ENCODE results near the gene MACROD1.

Gene MACROD1

GRCh38 chr11:64206457-64207255 lies 40.7 kb upstream of the MACROD1 start, which contains the start of gene FERMT3:
FERMT3 (plus strand) TSS chr11:64206721; CDS start chr11:64207365, 644 bp downstream.
- Histone ChIP-seq H3K27ac (peak within 1 kb of the TSS; percentile 99), H3K4me3 (peak within 1 kb of the TSS; percentile 94), H3K4me1 (peaks cover 61% of the 10 kb centered on the region), H3K9me3 (no peaks in the 10 kb centered on the region), H3K9ac (peak within 1 kb of the TSS; percentile 98), H4K20me1 (peaks cover 62% of the 10 kb centered on the region), H3K36me3 (peaks cover 39% of the 10 kb centered on the region), H3K27me3 (no peaks in the 10 kb centered on the region), H3K4me2 (peak within 1 kb of the TSS; percentile 97)
- TF ChIP-seq Cebpa-rat (IDR thresholded peaks at IDR 0.05): no peak

DNA sequence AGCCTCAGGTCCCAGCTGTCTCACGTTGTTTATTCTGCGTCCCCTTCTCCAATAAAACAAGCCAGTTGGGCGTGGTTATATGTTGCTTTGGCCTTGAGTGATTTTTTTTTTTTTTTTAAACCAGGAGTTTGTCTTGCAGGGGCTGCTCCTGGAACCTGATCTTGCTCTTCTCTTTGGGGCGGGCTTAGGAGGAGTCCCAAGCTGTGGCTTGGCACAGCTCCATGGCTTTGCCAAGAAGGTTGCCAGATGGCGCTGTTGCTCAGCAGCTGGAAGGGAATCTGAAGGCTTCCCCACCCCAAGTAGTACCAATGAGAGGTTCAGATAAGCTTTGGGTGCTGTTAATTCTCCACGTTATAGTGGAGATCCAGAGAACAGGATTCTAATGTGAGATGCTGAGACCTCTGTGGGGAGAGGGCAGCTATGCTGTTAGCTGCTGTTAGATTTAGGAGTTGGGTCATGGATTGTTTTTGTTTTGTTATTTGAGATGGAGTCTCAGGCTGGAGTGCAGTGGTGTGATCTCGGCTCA lies 38.6 kb upstream of the MACROD1 start:
- Histone ChIP-seq H3K27ac (peak overlapping the region; percentile 99), H3K9ac (peak overlapping the region; percentile 98), H3K36me3 (peaks cover 19% of the 10 kb centered on the region), H4K20me1 (peaks cover 66% of the 10 kb centered on the region), H3K4me2 (peak overlapping the region; percentile 97), H3K4me1 (peaks cover 46% of the 10 kb centered on the region), H3K27me3 (no peaks in the 10 kb centered on the region), H3K9me3 (no peaks in the 10 kb centered on the region), H3K4me3 (peak overlapping the region; percentile 94)
- no peak for TF ChIP-seq Cebpa-rat (IDR thresholded peaks at IDR 0.05)

- Histone ChIP-seq H3K9me3 (no peaks in the 10 kb centered on the region), H3K36me3 (peaks cover 14% of the 10 kb centered on the region), H3K27me3 (no peaks in the 10 kb centered on the region), H3K27ac (no peak overlapping the region), H3K4me2 (peak overlapping the region; percentile 97), H3K4me1 (peaks cover 41% of the 10 kb centered on the region), H4K20me1 (peaks cover 61% of the 10 kb centered on the region), H3K4me3 (no peak overlapping the region), H3K9ac (no peak overlapping the region)
- TF ChIP-seq Cebpa-rat (IDR thresholded peaks at IDR 0.05): no peak
Measured at GRCh38 chr11:64204080-64204440, 38.1 kb upstream of the MACROD1 start.

DNA sequence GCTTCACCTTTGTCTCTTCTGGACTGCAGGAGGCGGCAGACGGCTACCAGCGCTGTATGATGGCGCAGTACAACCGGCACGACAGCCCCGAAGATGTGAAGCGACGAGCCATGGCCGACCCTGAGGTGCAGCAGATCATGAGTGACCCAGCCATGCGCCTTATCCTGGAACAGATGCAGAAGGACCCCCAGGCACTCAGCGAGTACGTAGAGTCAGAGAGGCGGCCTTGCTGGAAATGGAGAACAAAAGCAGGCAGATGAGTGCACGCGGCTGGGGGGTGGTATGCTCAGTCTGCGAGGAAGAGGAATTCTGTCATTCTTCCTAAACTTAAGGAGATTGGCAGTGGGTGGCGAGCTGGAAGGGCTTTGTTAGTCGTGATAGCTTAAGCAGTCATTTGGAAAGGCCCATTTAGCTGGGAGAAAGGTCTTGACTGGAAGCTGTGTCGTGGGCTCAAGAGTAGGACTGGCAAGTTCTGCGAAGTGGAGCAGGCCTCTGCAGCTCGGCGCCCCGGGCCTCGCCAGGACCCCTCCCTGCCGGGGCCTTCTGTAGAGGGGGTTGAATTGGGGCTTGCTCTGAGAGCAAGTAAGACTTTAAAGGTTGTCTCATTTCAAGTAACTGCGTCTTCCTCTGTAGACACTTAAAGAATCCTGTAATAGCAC lies 37.6 kb upstream of the MACROD1 start:
- no peak for TF ChIP-seq Cebpa-rat (IDR thresholded peaks at IDR 0.05)
- H3K27ac ChIP-seq: no peak overlapping the region
- no peak overlapping the region for H3K4me2 ChIP-seq
- H4K20me1 ChIP-seq: peaks cover 56% of the 10 kb centered on the region
- no peak overlapping the region for H3K9ac ChIP-seq
- no peaks in the 10 kb centered on the region for H3K27me3 ChIP-seq
- peaks cover 36% of the 10 kb centered on the region for H3K4me1 ChIP-seq
- peaks cover 9% of the 10 kb centered on the region for H3K36me3 ChIP-seq
- H3K9me3 ChIP-seq: no peaks in the 10 kb centered on the region
- H3K4me3 ChIP-seq: no peak overlapping the region

DNA sequence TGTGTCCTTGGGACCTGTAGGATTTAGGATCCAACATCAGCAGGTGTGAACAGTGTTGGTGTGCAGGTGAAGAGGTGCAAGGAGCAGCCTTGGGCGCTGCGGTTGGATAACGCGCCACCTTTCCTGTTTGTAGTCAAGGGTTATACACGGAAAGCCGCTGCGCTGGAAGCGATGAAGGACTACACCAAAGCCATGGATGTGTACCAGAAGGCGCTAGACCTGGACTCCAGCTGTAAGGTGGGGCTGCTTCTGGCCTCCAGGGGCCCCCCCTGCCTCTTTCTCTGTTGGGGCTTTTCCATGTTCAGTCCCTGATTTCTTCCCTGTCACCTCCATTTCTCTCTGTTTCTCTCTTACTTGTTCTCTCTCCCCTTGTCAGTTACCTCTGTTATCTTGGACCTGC lies 37.1 kb upstream of the MACROD1 start:
- no peak overlapping the region for H3K4me3 ChIP-seq
- H3K36me3 ChIP-seq: peaks cover 5% of the 10 kb centered on the region
- peaks cover 31% of the 10 kb centered on the region for H3K4me1 ChIP-seq
- H3K9me3 ChIP-seq: no peaks in the 10 kb centered on the region
- TF ChIP-seq Cebpa-rat (IDR thresholded peaks at IDR 0.05): no peak
- no peak overlapping the region for H3K4me2 ChIP-seq
- H3K27me3 ChIP-seq: no peaks in the 10 kb centered on the region
- H3K27ac ChIP-seq: no peak overlapping the region
- peaks cover 51% of the 10 kb centered on the region for H4K20me1 ChIP-seq
- H3K9ac ChIP-seq: peak overlapping the region; percentile 40; the same call in 1 of the 2 replicates

DNA sequence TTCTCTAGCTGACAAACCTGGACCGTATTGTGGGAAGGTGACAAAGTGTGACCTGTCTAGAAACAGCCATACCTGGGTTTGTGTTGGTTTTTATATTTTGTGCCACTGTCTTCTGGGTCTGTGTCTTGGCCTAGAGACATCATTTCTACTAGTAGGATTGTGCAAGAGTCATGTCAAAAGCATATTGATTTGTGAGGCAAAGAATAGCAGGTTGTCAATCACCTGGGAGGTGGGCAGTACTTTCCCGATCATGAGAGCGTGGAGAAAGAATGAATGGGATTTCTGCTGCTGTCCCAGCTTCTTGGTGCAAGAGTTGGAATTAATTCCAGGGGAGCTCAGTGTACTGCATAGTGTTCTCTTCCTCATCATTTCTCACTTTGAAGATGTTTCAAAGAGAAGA lies 35.6 kb upstream of the MACROD1 start:
- Histone ChIP-seq H3K4me3 (no peak overlapping the region), H4K20me1 (peaks cover 48% of the 10 kb centered on the region), H3K36me3 (peaks cover 5% of the 10 kb centered on the region), H3K9me3 (no peaks in the 10 kb centered on the region), H3K27ac (no peak overlapping the region), H3K4me1 (peaks cover 29% of the 10 kb centered on the region), H3K27me3 (no peaks in the 10 kb centered on the region), H3K4me2 (no peak overlapping the region), H3K9ac (no peak overlapping the region)
- no peak for TF ChIP-seq Cebpa-rat (IDR thresholded peaks at IDR 0.05)

DNA sequence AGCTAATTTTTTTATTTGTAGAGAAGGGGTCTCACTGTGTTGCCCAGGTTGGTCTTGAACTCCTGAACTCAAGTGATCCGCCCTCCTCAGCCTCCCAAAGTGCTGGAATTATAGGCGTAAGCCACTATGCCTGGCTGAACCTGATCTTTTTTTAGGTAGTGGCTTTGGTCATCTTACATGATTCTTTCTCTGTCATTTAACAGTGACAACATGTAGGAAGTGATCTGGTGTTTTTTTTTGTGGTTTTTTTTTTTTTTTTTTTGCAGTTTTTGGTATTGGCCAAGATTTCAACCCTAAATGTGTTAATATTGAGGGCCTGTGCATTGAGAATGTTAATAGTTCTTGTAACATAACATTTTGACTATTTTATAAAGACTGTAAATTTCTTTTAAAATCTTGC lies 32.6 kb upstream of the MACROD1 start:
- Histone ChIP-seq H3K27ac (no peak overlapping the region), H4K20me1 (peaks cover 39% of the 10 kb centered on the region), H3K4me1 (peaks cover 6% of the 10 kb centered on the region; the same call in 1 of the 2 replicates), H3K36me3 (no peaks in the 10 kb centered on the region; the same call in none of the 2 replicates), H3K4me2 (no peak overlapping the region), H3K9me3 (no peaks in the 10 kb centered on the region), H3K9ac (no peak overlapping the region), H3K4me3 (no peak overlapping the region), H3K27me3 (no peaks in the 10 kb centered on the region)
- TF ChIP-seq Cebpa-rat (IDR thresholded peaks at IDR 0.05): no peak

DNA sequence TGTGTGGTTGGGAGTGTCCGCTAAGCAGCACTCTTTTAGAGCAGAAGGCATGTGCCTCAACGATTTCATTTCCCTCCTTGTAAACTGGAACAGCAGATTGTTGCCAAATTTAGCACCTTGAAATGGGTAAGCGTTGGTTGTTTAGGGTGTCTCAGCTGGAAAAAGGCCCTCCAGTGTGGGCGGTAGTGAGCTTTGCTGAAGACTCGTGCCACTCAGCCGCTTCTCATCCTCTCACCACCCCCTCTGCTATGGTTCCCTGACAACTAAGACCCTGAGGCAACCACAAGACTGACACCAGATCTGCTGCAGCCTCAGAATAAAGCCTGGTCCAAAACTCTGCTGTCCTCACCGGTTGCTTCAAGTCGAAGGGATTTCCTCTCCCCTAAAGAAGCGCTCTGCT lies 30.7 kb upstream of the MACROD1 start:
- peak overlapping the region; percentile 2; the same call in 1 of the 2 replicates for H3K9ac ChIP-seq
- no peak overlapping the region for H3K27ac ChIP-seq
- H3K27me3 ChIP-seq: no peaks in the 10 kb centered on the region
- H3K4me1 ChIP-seq: 0 out of 2 replicates have a peak, but pooled peaks cover 16% of the 10 kb centered on the region
- no peak overlapping the region for H3K4me3 ChIP-seq
- no peaks in the 10 kb centered on the region; the same call in none of the 2 replicates for H3K36me3 ChIP-seq
- peaks cover 20% of the 10 kb centered on the region for H4K20me1 ChIP-seq
- H3K9me3 ChIP-seq: no peaks in the 10 kb centered on the region
- H3K4me2 ChIP-seq: no peak overlapping the region
- no peak for TF ChIP-seq Cebpa-rat (IDR thresholded peaks at IDR 0.05)

- Histone ChIP-seq H3K27me3 (no peaks in the 10 kb centered on the region), H3K9me3 (no peaks in the 10 kb centered on the region), H3K36me3 (no peaks in the 10 kb centered on the region; the same call in none of the 2 replicates), H4K20me1 (no peaks in the 10 kb centered on the region; the same call in none of the 2 replicates), H3K27ac (no peak overlapping the region), H3K4me2 (no peak overlapping the region), H3K9ac (no peak overlapping the region; the same call in 1 of the 2 replicates), H3K4me1 (0 out of 2 replicates have a peak, but pooled peaks cover 17% of the 10 kb centered on the region), H3K4me3 (no peak overlapping the region)
- TF ChIP-seq Cebpa-rat (IDR thresholded peaks at IDR 0.05): no peak
Measured at GRCh38 chr11:64192434-64192833, 26.5 kb upstream of the MACROD1 start.
